ENCODE measurements around the gene DIS3L2.

DIS3L2 gene

GRCh38 chr2:232238596-232238995, 277.1 kb downstream of the DIS3L2 start:
- DNase-seq, result no peak

GRCh38 chr2:232239951-232240681, 278.6 kb downstream of the DIS3L2 start:
- DNase-seq, result no peak

- DNase-seq, result no peak
These were observed 279.4 kb downstream of the DIS3L2 start for GRCh38 chr2:232240906-232241305.

GRCh38 chr2:232242316-232242715, 280.8 kb downstream of the DIS3L2 start:
- no peak for DNase-seq

GRCh38 chr2:232245111-232245510, 283.6 kb downstream of the DIS3L2 start:
- DNase-seq, result no peak

- no peak for DNase-seq
These were observed 284.7 kb downstream of the DIS3L2 start for GRCh38 chr2:232246245-232246644.

- DNase-seq, result no peak
These were observed 287.6 kb downstream of the DIS3L2 start for GRCh38 chr2:232249096-232249495.

GRCh38 chr2:232250246-232251175, 289.0 kb downstream of the DIS3L2 start:
- DNase-seq, result no peak

- no peak for DNase-seq
These were observed 293.5 kb downstream of the DIS3L2 start for GRCh38 chr2:232255033-232255432.

GRCh38 chr2:232260075-232260474, 298.6 kb downstream of the DIS3L2 start:
- DNase-seq, result no peak

- DNase-seq, result no peak
These were observed 300.3 kb downstream of the DIS3L2 start for GRCh38 chr2:232261776-232262175.

- DNase-seq, result no peak
These were observed 301.8 kb downstream of the DIS3L2 start for GRCh38 chr2:232263295-232263694.

- no peak for DNase-seq
These were observed 302.6 kb downstream of the DIS3L2 start for GRCh38 chr2:232264081-232264480.

GRCh38 chr2:232265329-232265728, 303.8 kb downstream of the DIS3L2 start:
- DNase-seq, result no peak

- no peak for DNase-seq
These were observed 307.2 kb downstream of the DIS3L2 start for GRCh38 chr2:232268636-232269165.

GRCh38 chr2:232269867-232270266, 308.4 kb downstream of the DIS3L2 start:
- DNase-seq, result no peak

GRCh38 chr2:232273903-232274643, 312.6 kb downstream of the DIS3L2 start:
- DNase-seq, result no peak

- DNase-seq, result no peak
These were observed 314.2 kb downstream of the DIS3L2 start for GRCh38 chr2:232275670-232276069.

GRCh38 chr2:232276084-232276732, 314.7 kb downstream of the DIS3L2 start:
- no peak for DNase-seq

- DNase-seq, result no peak
These were observed 315.3 kb downstream of the DIS3L2 start for GRCh38 chr2:232276733-232277313.

GRCh38 chr2:232278534-232278933, 317.0 kb downstream of the DIS3L2 start:
- no peak for DNase-seq

GRCh38 chr2:232280341-232280740, 318.8 kb downstream of the DIS3L2 start:
- DNase-seq, result no peak
